ENCODE data around the gene HAVCR1. TPM values are rescaled to one million over a fixed set of nuclear protein-coding genes. Genes with fewer than 3 reads are reported as not detected.
"Not testable (repeated sequence)": the region's sequence is repeated elsewhere in the genome, so short reads cannot be mapped to it uniquely, and the experiment has no call there.

Gene HAVCR1
- total RNA-seq, 1 donor: not detected

- no peak for TF ChIP-seq CTCF (IDR thresholded peaks at IDR 0.05; ENCODE audit: insufficient read depth, low read depth, low read length)
- DNase-seq (ENCODE audit: low read depth): no peak
These were observed 8.1 kb upstream of the HAVCR1 start for GRCh38 chr5:157067005-157067404.

GRCh38 chr5:157066080-157066479, 7.2 kb upstream of the HAVCR1 start:
- TF ChIP-seq CTCF (IDR thresholded peaks at IDR 0.05; ENCODE audit: insufficient read depth, low read depth, low read length): no peak
- peak; percentile 14 for DNase-seq (ENCODE audit: low read depth)
- no peak overlapping the region for H3K4me3 ChIP-seq (ENCODE audit: low read depth, low read length)

More at GRCh38 chr5:157067005-157067404, 8.1 kb upstream of the HAVCR1 start:
- no peak overlapping the region for H3K4me3 ChIP-seq (ENCODE audit: low read depth, low read length)

GRCh38 chr5:157063776-157064430, 5.0 kb upstream of the HAVCR1 start:
- no peak overlapping the region for H3K4me3 ChIP-seq (ENCODE audit: low read depth, low read length)
- no peak for DNase-seq (ENCODE audit: low read depth)
- no peak for TF ChIP-seq CTCF (IDR thresholded peaks at IDR 0.05; ENCODE audit: insufficient read depth, low read depth, low read length)

GRCh38 chr5:157059891-157060290, 975 bp upstream of the HAVCR1 start:
- no peak for DNase-seq (ENCODE audit: low read depth)
- no peak overlapping the region for H3K4me3 ChIP-seq (ENCODE audit: low read depth, low read length)
- no peak for TF ChIP-seq CTCF (IDR thresholded peaks at IDR 0.05; ENCODE audit: insufficient read depth, low read depth, low read length)

- DNase-seq (ENCODE audit: low read depth): no peak
- TF ChIP-seq CTCF (IDR thresholded peaks at IDR 0.05; ENCODE audit: insufficient read depth, low read depth, low read length): no peak
- H3K4me3 ChIP-seq (ENCODE audit: low read depth, low read length): no peak overlapping the region
These were observed 1.2 kb downstream of the HAVCR1 start for GRCh38 chr5:157057459-157058370.

GRCh38 chr5:157056848-157057247, 2.1 kb downstream of the HAVCR1 start:
- DNase-seq (ENCODE audit: low read depth): peak; percentile 7

GRCh38 chr5:157051604-157052245, 7.2 kb downstream of the HAVCR1 start:
- TF ChIP-seq CTCF (IDR thresholded peaks at IDR 0.05; ENCODE audit: insufficient read depth, low read depth, low read length): no peak
- no peak overlapping the region for H3K4me3 ChIP-seq (ENCODE audit: low read depth, low read length)
- no peak for DNase-seq (ENCODE audit: low read depth)

More at GRCh38 chr5:157056848-157057247, 2.1 kb downstream of the HAVCR1 start:
- H3K4me3 ChIP-seq (ENCODE audit: low read depth, low read length): not testable (repeated sequence)

Data from fibroblast of villous mesenchyme (primary cell).